HEK293T (cell line): ENCODE data around the gene GOSR1.
A peak's percentile ranks its signal among the peaks of the same experiment; 100 is the strongest.
"Not testable (repeated sequence)": the region's sequence is repeated elsewhere in the genome, so short reads cannot be mapped to it uniquely, and the experiment has no call there.

Experiments
- CTCF ChIA-PET: fragments of 350-600 bp; formaldehyde crosslinking; extraction: SDS; loops from one replicate; lab custom pipeline; 2021; ENCODE audit warnings: antibody characterized with exemption, inconsistent platforms; lab: Yijun Ruan, JAX
- POLR2A ChIA-PET: fragments of 350-600 bp; formaldehyde crosslinking; extraction: SDS; loops from one replicate; lab custom pipeline; 2020; ENCODE audit warnings: antibody characterized with exemption, inconsistent platforms; lab: Yijun Ruan, JAX
- DNase-seq: peaks from one replicate; pipeline ENCODE4 v3.0.0; 2012; ENCODE audit warnings: mixed read lengths; ENCODE audit errors: extremely low spot score
- ARNT ChIP-seq: fragments of 450-650 bp; IDR thresholded peaks from 2 replicates; pipeline ENCODE4 v1.6.1; 2017; ENCODE audit warnings: mild to moderate bottlenecking
- BHLHE40 ChIP-seq: fragments of 450-650 bp; IDR thresholded peaks from 2 replicates; pipeline ENCODE4 v1.6.1; 2016; ENCODE audit warnings: mild to moderate bottlenecking, moderate library complexity, borderline replicate concordance
- CTBP1 ChIP-seq: fragments of 450-650 bp; IDR thresholded peaks from 2 replicates; pipeline ENCODE4 v1.6.1; 2016; ENCODE audit warnings: borderline replicate concordance
- ELF4 ChIP-seq: fragments of 450-650 bp; IDR thresholded peaks from 2 replicates; pipeline ENCODE4 v1.6.1; 2017; ENCODE audit warnings: antibody characterized with exemption
- FOXA1 ChIP-seq: fragments of 450-650 bp; IDR thresholded peaks from 2 replicates; pipeline ENCODE4 v1.6.1; 2016; ENCODE audit warnings: mild to moderate bottlenecking
- FOXK2 ChIP-seq: fragments of 450-650 bp; IDR thresholded peaks from 2 replicates; pipeline ENCODE4 v1.6.1; 2016; ENCODE audit warnings: mild to moderate bottlenecking
- FOXM1 ChIP-seq: fragments of 450-650 bp; IDR thresholded peaks from 2 replicates; pipeline ENCODE4 v1.6.1; 2017; ENCODE audit warnings: mild to moderate bottlenecking, borderline replicate concordance
- HDGF ChIP-seq: fragments of 450-650 bp; IDR thresholded peaks from 2 replicates; pipeline ENCODE4 v1.6.1; 2017; ENCODE audit warnings: antibody characterized with exemption, borderline replicate concordance
- L3MBTL2 ChIP-seq: fragments of 450-650 bp; conservative IDR thresholded peaks from 2 replicates; pipeline ENCODE4 v1.6.1; 2016; ENCODE audit warnings: mild to moderate bottlenecking
- LEF1 ChIP-seq: fragments of 450-650 bp; IDR thresholded peaks from 2 replicates; pipeline ENCODE4 v1.6.1; 2017; ENCODE audit warnings: mild to moderate bottlenecking, borderline replicate concordance
- NFRKB ChIP-seq: fragments of 450-650 bp; IDR thresholded peaks from 2 replicates; pipeline ENCODE4 v1.6.1; 2016; ENCODE audit warnings: mild to moderate bottlenecking, moderate library complexity
- PKNOX1 ChIP-seq: fragments of 450-650 bp; IDR thresholded peaks from 2 replicates; pipeline ENCODE4 v1.6.1; 2016
- SP1 ChIP-seq: fragments of 450-650 bp; IDR thresholded peaks from 2 replicates; pipeline ENCODE4 v1.6.1; 2017
- SUZ12 ChIP-seq: fragments of 450-650 bp; IDR thresholded peaks from 2 replicates; pipeline ENCODE4 v1.6.1; 2016; ENCODE audit warnings: mild to moderate bottlenecking
- TARDBP ChIP-seq: fragments of 450-650 bp; IDR thresholded peaks from 2 replicates; pipeline ENCODE4 v1.6.1; 2016
- ZNF384 ChIP-seq: fragments of 450-650 bp; IDR thresholded peaks from 2 replicates; pipeline ENCODE4 v1.6.1; 2016

The GOSR1 gene

GRCh38 chr17:30477083-30477773 is at the start of gene GOSR1:
GOSR1 (plus strand) TSS chr17:30477408; CDS start chr17:30477434, 26 bp downstream.
- ChIA-PET CTCF (interaction anchor here (0.6 to 2.0 kb wide), 7 partner anchors 9 to 369 kb away, joined by 3 to 12 read pairs (median 4); no protein-coding TSS in a partner anchor), POLR2A (interaction anchor here (0.6 to 2.4 kb wide), 33 partner anchors 8 to 1424 kb away, joined by 3 to 34 read pairs (median 4); partner anchors contain the start of gene UTP6)
- peak; percentile 83 for DNase-seq
- TF ChIP-seq FOXK2: no peak
- TF ChIP-seq NFRKB: peak; percentile 82
- peak; percentile 55 for TF ChIP-seq ELF4
- no peak for TF ChIP-seq L3MBTL2
- no peak for TF ChIP-seq BHLHE40
- no peak for TF ChIP-seq LEF1
- TF ChIP-seq TARDBP: no peak
- peak; percentile 18; the same call in 1 of the 2 replicates for TF ChIP-seq ZNF384
- TF ChIP-seq SUZ12: no peak
- TF ChIP-seq PKNOX1: peak; percentile 28; the same call in 1 of the 2 replicates
- no peak for TF ChIP-seq ARNT

- CTCF ChIA-PET: no interaction called here
- TF ChIP-seq SP1 (no peak), PKNOX1 (no peak), ELF4 (no peak), SUZ12 (no peak), CTBP1 (no peak), FOXA1 (no peak), FOXK2 (no peak), BHLHE40 (no peak), TARDBP (no peak), ARNT (no peak), NFRKB (no peak), HDGF (no peak), ZNF384 (no peak), LEF1 (no peak), FOXM1 (no peak)
- POLR2A ChIA-PET: no interaction called here
- DNase-seq: no peak
Measured at GRCh38 chr17:30427611-30428010, 49.6 kb upstream of the GOSR1 start.

GRCh38 chr17:30429155-30429554 is 48.1 kb upstream of the GOSR1 start:
- TF ChIP-seq FOXK2 (no peak), NFRKB (no peak), HDGF (no peak), SP1 (no peak), SUZ12 (no peak), FOXA1 (no peak), BHLHE40 (no peak), L3MBTL2 (no peak), ELF4 (no peak)
- POLR2A ChIA-PET: interaction anchor here (1.5 kb wide), 1 partner anchor 48 kb away, joined by 3 read pairs; the partner anchor contains the start of gene GOSR1
- no peak for DNase-seq
- CTCF ChIA-PET: no interaction called here

- ChIA-PET POLR2A (no interaction called here), CTCF (interaction anchor here (0.6 kb wide), 1 partner anchor 129 kb away, joined by 3 read pairs; no protein-coding TSS in a partner anchor)
- DNase-seq: no peak
- TF ChIP-seq HDGF (no peak), PKNOX1 (no peak), ZNF384 (no peak)
Measured at GRCh38 chr17:30433514-30433913, 43.7 kb upstream of the GOSR1 start.

- CTCF ChIA-PET: no interaction called here
- POLR2A ChIA-PET: no interaction called here
- no peak for DNase-seq
- no peak for TF ChIP-seq BHLHE40
- TF ChIP-seq FOXM1: no peak
- no peak for TF ChIP-seq ELF4
- no peak for TF ChIP-seq SP1
- TF ChIP-seq HDGF: no peak
- TF ChIP-seq CTBP1: no peak
- no peak for TF ChIP-seq ZNF384
Measured at GRCh38 chr17:30436729-30437128, 40.5 kb upstream of the GOSR1 start.

GRCh38 chr17:30443721-30444120 is 33.5 kb upstream of the GOSR1 start:
- TF ChIP-seq FOXA1 (no peak), FOXK2 (no peak), BHLHE40 (no peak), SUZ12 (no peak), L3MBTL2 (no peak), FOXM1 (no peak), ARNT (no peak), PKNOX1 (no peak), LEF1 (no peak), TARDBP (no peak), CTBP1 (no peak), ZNF384 (no peak), SP1 (no peak), NFRKB (no peak)
- CTCF ChIA-PET: no interaction called here
- no peak for DNase-seq
- POLR2A ChIA-PET: no interaction called here

- DNase-seq, CTCF ChIA-PET, POLR2A ChIA-PET: not testable (repeated sequence)
Measured at GRCh38 chr17:30446640-30447039, 30.6 kb upstream of the GOSR1 start.
